GM23248 (cell line): ENCODE data around the gene SYNPO. TPM values are rescaled to one million over a fixed set of nuclear protein-coding genes. Genes with fewer than 3 reads are reported as not detected.

Experiments
- DNase-seq: peaks from one replicate; pipeline ENCODE4 v3.0.0-alpha.2; 2015
- H2AFZ ChIP-seq: fragments of 200-600 bp; sonication (generic); 2 replicates; pipeline ENCODE4 v1.6.1; 2016; ENCODE audit warnings: antibody characterized with exemption
- H3F3A ChIP-seq: fragments of 200-600 bp; sonication (generic); 2 replicates; pipeline ENCODE4 v1.6.1; 2016; ENCODE audit warnings: mild to moderate bottlenecking, antibody characterized with exemption, mixed run types; ENCODE audit not compliant: insufficient read depth
- H3K27ac ChIP-seq: fragments of 200-600 bp; sonication (generic); 2 replicates; pipeline ENCODE4 v1.5.1; 2016; ENCODE audit warnings: mild to moderate bottlenecking
- H3K27me3 ChIP-seq: fragments of 200-600 bp; sonication (generic); replicated peaks from 2 replicates; pipeline ENCODE4 v1.6.1; 2016; ENCODE audit warnings: mild to moderate bottlenecking; ENCODE audit not compliant: insufficient read depth
- H3K36me3 ChIP-seq: fragments of 200-600 bp; sonication (generic); 2 replicates; pipeline ENCODE4 v1.6.1; 2016; ENCODE audit warnings: low read depth, mild to moderate bottlenecking
- H3K4me1 ChIP-seq: fragments of 200-600 bp; sonication (generic); 2 replicates; pipeline ENCODE4 v1.6.1; 2016; ENCODE audit warnings: mild to moderate bottlenecking; ENCODE audit not compliant: insufficient read depth
- H3K4me2 ChIP-seq: fragments of 200-600 bp; sonication (generic); one replicate; pipeline ENCODE4 v1.6.1; 2016; ENCODE audit warnings: mild to moderate bottlenecking; ENCODE audit not compliant: unreplicated experiment
- H3K4me3 ChIP-seq: fragments of 200-600 bp; sonication (generic); 2 replicates; pipeline ENCODE4 v1.5.1; 2016; ENCODE audit warnings: mild to moderate bottlenecking
- H3K79me2 ChIP-seq: fragments of 200-600 bp; sonication (generic); 2 replicates; pipeline ENCODE4 v1.6.1; 2016; ENCODE audit warnings: mild to moderate bottlenecking; ENCODE audit not compliant: insufficient read depth
- H3K9ac ChIP-seq: fragments of 200-600 bp; sonication (generic); 2 replicates; pipeline ENCODE4 v1.6.1; 2016; ENCODE audit warnings: mild to moderate bottlenecking
- H3K9me2 ChIP-seq: fragments of 200-600 bp; sonication (generic); 2 replicates; pipeline ENCODE4 v1.6.1; 2016; ENCODE audit warnings: mixed run types, mild to moderate bottlenecking, moderate library complexity; ENCODE audit not compliant: insufficient read depth
- H3K9me3 ChIP-seq: fragments of 200-600 bp; sonication (generic); one replicate; pipeline ENCODE4 v1.6.1; 2017; ENCODE audit warnings: low read depth
- H4K20me1 ChIP-seq: fragments of 200-600 bp; sonication (generic); 2 replicates; pipeline ENCODE4 v1.6.0; 2016; ENCODE audit not compliant: insufficient read depth
- EZH2 ChIP-seq: fragments of 200-600 bp; sonication (generic); IDR thresholded peaks from 2 replicates; pipeline ENCODE4 v1.6.1; 2018; ENCODE audit warnings: antibody characterized with exemption, mild to moderate bottlenecking; ENCODE audit not compliant: insufficient read depth, poor library complexity, severe bottlenecking
- EZH2phosphoT487 ChIP-seq: fragments of 200-600 bp; sonication (generic); IDR thresholded peaks from 2 replicates; pipeline ENCODE4 v1.6.1; 2018; ENCODE audit warnings: antibody characterized with exemption, moderate library complexity, mild to moderate bottlenecking, low read depth; ENCODE audit not compliant: insufficient read depth
- WGBS, 2 experiments: methylation state at CpG; one replicate each; pipeline ENCODE4 v1.1.6; 2015 to 2017; ENCODE audit warnings: low lambda C conversion rate in 2 of 2, low coverage in 1 of 2; ENCODE audit errors: missing lambda C conversion rate in 2 of 2; 5-methylcytosine and 5-hydroxymethylcytosine counted together
- in situ Hi-C: fragments of 300-500 bp; cut with MboI; formaldehyde crosslinking; loops from 2 replicates; pipeline ENCODE4 v1.15.0; 2020
- polyA plus RNA-seq: library from polyadenylated mRNA; unstranded; fragments of >200 nt; fragmentation: Nextera tagmentation; extraction: Ambion mirVana; gene quantifications from 2 replicates; pipeline ENCODE4 v1.2.1, GENCODE V29; 2016
- total RNA-seq: library from RNA; depleted of rRNA; stranded (reverse); fragments of >200 nt; shearing (Covaris generic); gene quantifications from 2 replicates; pipeline ENCODE4 v1.2.3, GENCODE V29; 2014

The SYNPO gene
- total and polyA plus RNA-seq, 2 experiments from 2014 or later, result 5.6 to 6.1 TPM

DNA sequence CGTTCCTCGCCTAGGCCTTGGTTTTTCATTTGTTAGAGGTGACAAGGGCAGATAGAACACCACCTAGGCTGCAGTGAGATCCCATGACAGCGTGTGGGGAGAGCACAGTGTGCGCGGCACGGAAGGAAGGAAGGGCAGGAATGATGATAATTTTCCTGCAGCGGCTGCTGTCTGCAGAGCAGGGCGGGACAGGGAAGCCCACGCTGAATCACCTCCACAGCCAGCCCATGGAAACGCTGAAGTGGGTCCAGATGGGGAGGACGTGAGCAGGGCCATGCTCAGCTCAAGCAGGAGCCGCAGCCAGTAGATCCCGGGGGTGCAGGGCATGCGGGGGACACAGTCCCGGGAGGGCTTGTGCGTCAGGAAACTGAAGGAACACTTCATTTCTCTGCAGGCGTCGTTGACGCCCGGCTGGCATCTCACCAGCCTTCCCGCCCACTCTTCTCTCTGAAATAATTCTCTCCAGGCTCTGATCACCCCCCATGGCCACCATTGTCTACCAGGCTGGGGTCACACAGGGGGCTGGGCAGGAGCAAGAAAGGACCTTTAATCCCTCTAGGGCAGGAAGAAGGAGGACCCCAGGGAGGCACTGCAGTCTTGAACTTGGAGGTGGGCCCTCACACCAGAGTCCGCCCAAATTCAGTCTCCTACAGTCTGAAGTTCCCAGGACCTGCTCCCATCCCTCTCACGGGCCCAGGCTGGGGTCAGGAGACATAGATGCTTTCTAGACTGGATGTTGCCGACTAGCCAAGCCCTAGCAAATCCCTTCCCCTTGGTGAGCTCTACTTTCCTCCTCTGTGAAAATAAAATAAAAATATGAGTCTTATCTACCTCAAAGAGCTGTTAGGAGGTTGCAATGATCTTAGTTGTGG, 20.9 kb upstream of the SYNPO start:
- Histone ChIP-seq H3K79me2 (no peaks in the 10 kb centered on the region), H3K9me3 (no peaks in the 10 kb centered on the region), H3K9me2 (no peaks in the 10 kb centered on the region), H3K4me1 (peaks cover 49% of the 10 kb centered on the region), H3K9ac (peak overlapping the region; percentile 56), H3K4me3 (no peak overlapping the region; the same call in 1 of the 2 replicates), H3F3A (peaks cover 27% of the 10 kb centered on the region), H2AFZ (peak overlapping the region; percentile 29; the same call in 1 of the 2 replicates), H3K27me3 (no peaks in the 10 kb centered on the region), H3K4me2 (peak overlapping the region; percentile 33), H3K36me3 (no peaks in the 10 kb centered on the region), H4K20me1 (no peaks in the 10 kb centered on the region), H3K27ac (peak overlapping the region; percentile 56)
- DNase-seq, result peak; percentile 96
- 10 to 11% methylated on average over 24 of the region's 24 CpGs for WGBS, 2 experiments
- in situ Hi-C loops, result no loop called here
- no peak for TF ChIP-seq EZH2phosphoT487
- no peak for TF ChIP-seq EZH2

DNA sequence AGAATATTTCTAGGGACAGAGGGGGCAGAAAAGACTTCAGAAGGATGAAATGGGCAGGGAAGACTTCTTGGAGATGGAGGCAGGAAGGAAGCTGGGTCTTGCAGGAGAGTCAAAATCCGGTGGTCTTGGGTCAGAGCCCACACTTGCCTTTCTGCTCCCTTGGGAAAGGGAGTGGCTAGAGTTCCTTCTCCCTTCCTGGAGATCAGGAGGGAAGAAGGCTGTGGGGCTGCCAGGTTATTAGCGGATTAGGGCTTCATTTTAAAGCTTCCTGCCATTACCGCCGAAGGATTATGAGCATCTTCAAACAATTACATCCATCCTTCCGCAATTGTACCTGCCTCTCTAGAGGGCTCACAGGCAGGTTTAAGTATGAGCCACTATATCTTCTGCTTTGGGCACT, 19.2 kb upstream of the SYNPO start:
- H3K27ac ChIP-seq, result no peak overlapping the region
- H3K9me2 ChIP-seq, result no peaks in the 10 kb centered on the region
- 72 to 79% methylated on average over 5 of the region's 5 CpGs for WGBS, 2 experiments
- no peaks in the 10 kb centered on the region for H3K9me3 ChIP-seq
- in situ Hi-C loops, result no loop called here
- DNase-seq, result no peak
- peaks cover 27% of the 10 kb centered on the region for H3F3A ChIP-seq
- no peak for TF ChIP-seq EZH2
- TF ChIP-seq EZH2phosphoT487, result no peak
- H3K79me2 ChIP-seq, result peaks cover 12% of the 10 kb centered on the region; the same call in 1 of the 2 replicates
- no peak overlapping the region for H2AFZ ChIP-seq
- no peaks in the 10 kb centered on the region for H3K27me3 ChIP-seq
- peaks cover 36% of the 10 kb centered on the region for H3K4me1 ChIP-seq
- no peak overlapping the region for H3K9ac ChIP-seq
- no peaks in the 10 kb centered on the region for H4K20me1 ChIP-seq
- H3K4me3 ChIP-seq, result no peak overlapping the region
- no peak overlapping the region for H3K4me2 ChIP-seq
- no peaks in the 10 kb centered on the region for H3K36me3 ChIP-seq

DNA sequence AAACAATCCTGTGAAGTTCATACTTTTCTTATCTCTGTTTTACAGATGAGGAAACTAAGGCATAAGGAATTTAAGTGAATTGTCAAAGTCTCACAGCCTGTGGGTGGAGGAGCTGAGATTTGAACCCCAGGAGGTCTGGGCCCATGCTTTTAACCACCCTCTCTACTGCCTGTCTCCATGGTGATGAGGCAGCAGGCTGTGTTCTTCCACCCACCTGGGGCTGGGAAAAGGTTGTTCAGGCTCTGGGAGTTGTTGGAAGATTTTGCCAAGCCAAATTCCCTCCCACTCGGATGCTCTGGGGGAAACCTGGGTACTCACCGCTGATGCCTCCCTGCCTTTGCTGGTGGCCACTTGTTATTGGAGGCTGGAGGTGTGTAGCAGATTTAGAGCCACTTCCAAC, 18.3 kb upstream of the SYNPO start:
- H3K27ac ChIP-seq, result no peak overlapping the region
- no peaks in the 10 kb centered on the region for H3K9me3 ChIP-seq
- 44 to 77% methylated on average over 2 of the region's 2 CpGs for WGBS, 2 experiments
- no peak overlapping the region for H3K9ac ChIP-seq
- H3K9me2 ChIP-seq, result no peaks in the 10 kb centered on the region
- peaks cover 36% of the 10 kb centered on the region for H3K4me1 ChIP-seq
- peaks cover 12% of the 10 kb centered on the region; the same call in 1 of the 2 replicates for H3K79me2 ChIP-seq
- H3K27me3 ChIP-seq, result no peaks in the 10 kb centered on the region
- no peaks in the 10 kb centered on the region for H4K20me1 ChIP-seq
- in situ Hi-C loops, result no loop called here
- no peak overlapping the region for H2AFZ ChIP-seq
- no peak overlapping the region for H3K4me3 ChIP-seq
- H3K4me2 ChIP-seq, result no peak overlapping the region
- peak; percentile 46 for DNase-seq
- H3F3A ChIP-seq, result peaks cover 27% of the 10 kb centered on the region
- TF ChIP-seq EZH2phosphoT487, result no peak
- TF ChIP-seq EZH2, result no peak
- no peaks in the 10 kb centered on the region for H3K36me3 ChIP-seq

DNA sequence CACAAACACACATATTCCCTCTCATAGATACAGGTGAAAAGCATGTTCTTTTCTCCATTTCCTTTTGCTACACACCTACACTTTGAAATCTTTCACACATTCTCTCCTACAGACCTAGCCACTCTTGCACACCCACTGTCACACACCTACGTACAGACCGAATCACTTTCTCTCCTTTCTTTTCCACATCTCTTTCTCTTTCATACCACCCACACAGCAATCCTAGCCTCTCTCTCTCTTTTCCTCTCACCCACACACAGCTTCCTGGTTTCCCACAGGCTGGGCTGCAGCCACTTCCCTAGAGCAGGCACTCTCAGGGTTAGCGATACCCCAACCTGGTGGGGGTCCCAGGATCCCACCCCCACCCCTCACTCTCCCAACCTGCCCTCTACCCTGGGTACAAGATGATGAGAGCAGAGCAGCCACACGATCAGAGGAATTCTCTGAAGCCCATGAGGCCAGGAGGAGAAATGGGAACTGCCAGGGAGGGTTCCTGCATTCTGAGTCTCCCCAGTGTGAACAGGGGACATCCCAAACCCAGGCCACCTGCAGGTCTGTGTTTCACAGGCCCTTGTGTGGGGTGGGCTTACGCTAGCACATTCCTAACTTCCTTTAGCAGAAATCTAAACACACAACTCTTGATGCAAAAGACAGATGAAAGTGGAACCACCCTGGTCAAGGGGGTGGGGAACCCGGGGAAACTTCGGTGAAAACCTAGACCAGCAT, 17.1 kb upstream of the SYNPO start:
- no peak overlapping the region for H3K27ac ChIP-seq
- no peak for DNase-seq
- in situ Hi-C loops, result no loop called here
- no peak overlapping the region for H3K4me3 ChIP-seq
- peaks cover 12% of the 10 kb centered on the region; the same call in 1 of the 2 replicates for H3K79me2 ChIP-seq
- TF ChIP-seq EZH2, result no peak
- TF ChIP-seq EZH2phosphoT487, result no peak
- no peaks in the 10 kb centered on the region for H3K9me2 ChIP-seq
- H3K27me3 ChIP-seq, result no peaks in the 10 kb centered on the region
- H3K4me2 ChIP-seq, result peak overlapping the region; percentile 45
- H3K9ac ChIP-seq, result no peak overlapping the region
- H3K9me3 ChIP-seq, result no peaks in the 10 kb centered on the region
- peaks cover 38% of the 10 kb centered on the region for H3F3A ChIP-seq
- H3K36me3 ChIP-seq, result no peaks in the 10 kb centered on the region
- 74 to 75% methylated on average over 7 of the region's 7 CpGs for WGBS, 2 experiments
- no peak overlapping the region for H2AFZ ChIP-seq
- no peaks in the 10 kb centered on the region for H4K20me1 ChIP-seq
- H3K4me1 ChIP-seq, result peaks cover 41% of the 10 kb centered on the region
